HCT116 (cell line): Measurements from ENCODE around the gene EPHA3.

Source experiments
- CEBPB ChIP-seq: IDR thresholded peaks from 2 replicates; pipeline ENCODE4 v1.6.1; 2012; ENCODE audit warnings: low read depth
- EZH2 ChIP-seq: fragments of 200-600 bp; sonication (generic); IDR thresholded peaks from 2 replicates; pipeline ENCODE4 v1.6.1; 2017; ENCODE audit warnings: antibody characterized with exemption, mixed run types
- EZH2phosphoT487 ChIP-seq: fragments of 200-600 bp; IDR thresholded peaks from 2 replicates; pipeline ENCODE4 v1.6.1; 2018; ENCODE audit warnings: antibody characterized with exemption, borderline replicate concordance
- FOSL1 ChIP-seq: IDR thresholded peaks from 2 replicates; pipeline ENCODE4 v1.6.1; 2012; ENCODE audit warnings: low read depth
- POLR2A ChIP-seq: IDR thresholded peaks from 2 replicates; pipeline ENCODE4 v1.7.0; 2011; ENCODE audit warnings: borderline replicate concordance; ENCODE audit not compliant: insufficient read depth, insufficient read length; ENCODE audit errors: extremely low read depth
- POLR2AphosphoS5 ChIP-seq: IDR thresholded peaks from 2 replicates; pipeline ENCODE4 v1.6.1; 2011; ENCODE audit warnings: mild to moderate bottlenecking, low read depth, low read length, moderate library complexity
- SIN3A ChIP-seq: IDR thresholded peaks from 2 replicates; pipeline ENCODE4 v1.6.1; 2012; ENCODE audit warnings: low read depth
- SP1 ChIP-seq: IDR thresholded peaks from 2 replicates; pipeline ENCODE4 v1.6.1; 2012; ENCODE audit warnings: low read depth
- YY1 ChIP-seq: IDR thresholded peaks from 2 replicates; pipeline ENCODE4 v1.6.1; 2011; ENCODE audit warnings: low read length, low read depth, moderate library complexity, mild to moderate bottlenecking; ENCODE audit not compliant: insufficient replicate concordance; ENCODE audit errors: extremely low read depth
- ZNF274 ChIP-seq: fragments of 200-500 bp; sonication (Bioruptor generic); IDR thresholded peaks from 2 replicates; pipeline ENCODE4 v1.6.1; 2014; ENCODE audit warnings: mild to moderate bottlenecking, low read depth, low read length, inconsistent platforms
- TF ChIP-seq, protein P1 (sequence below), 3 experiments: fragments of 200-600 bp in 1 of 3; sonication (generic) in 1 of 3; IDR thresholded peaks in 2 of 3; conservative IDR thresholded peaks in 1 of 3; 2 replicates each; pipeline ENCODE4 v1.5.1; 2012 to 2017; ENCODE audit warnings: low read depth in 2 of 3, low read length in 2 of 3, antibody characterized with exemption in 1 of 3, borderline replicate concordance in 1 of 3, control low read depth in 1 of 3, mild to moderate bottlenecking in 1 of 3, mixed read lengths in 1 of 3, mixed run types in 1 of 3, moderate library complexity in 1 of 3; ENCODE audit not compliant: insufficient read depth in 1 of 3
- TF ChIP-seq, protein P2 (sequence below): IDR thresholded peaks from 2 replicates; pipeline ENCODE4 v1.6.1; 2012; ENCODE audit warnings: low read depth

DNA sequence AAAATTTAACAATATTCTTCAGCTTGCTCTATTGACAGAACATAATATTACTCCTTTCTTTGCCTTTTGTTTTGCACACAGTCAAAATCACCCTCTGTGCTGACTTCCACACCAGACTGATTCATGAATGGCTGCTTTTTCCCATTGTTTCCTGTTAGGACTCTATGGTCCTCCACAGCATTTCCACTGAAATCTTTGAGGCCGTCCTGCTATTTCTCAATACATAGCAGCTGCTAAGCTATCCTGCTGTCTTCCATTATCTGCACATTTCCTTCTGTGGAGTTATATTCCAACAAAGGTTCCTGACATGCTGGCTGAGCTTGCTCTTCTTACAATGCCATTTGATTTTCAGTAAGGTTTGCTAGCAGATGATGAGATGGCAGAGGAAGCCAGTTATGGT lies 153.3 kb downstream of the EPHA3 start:
- TF ChIP-seq EZH2, result no peak
- TF ChIP-seq, protein P1, sequence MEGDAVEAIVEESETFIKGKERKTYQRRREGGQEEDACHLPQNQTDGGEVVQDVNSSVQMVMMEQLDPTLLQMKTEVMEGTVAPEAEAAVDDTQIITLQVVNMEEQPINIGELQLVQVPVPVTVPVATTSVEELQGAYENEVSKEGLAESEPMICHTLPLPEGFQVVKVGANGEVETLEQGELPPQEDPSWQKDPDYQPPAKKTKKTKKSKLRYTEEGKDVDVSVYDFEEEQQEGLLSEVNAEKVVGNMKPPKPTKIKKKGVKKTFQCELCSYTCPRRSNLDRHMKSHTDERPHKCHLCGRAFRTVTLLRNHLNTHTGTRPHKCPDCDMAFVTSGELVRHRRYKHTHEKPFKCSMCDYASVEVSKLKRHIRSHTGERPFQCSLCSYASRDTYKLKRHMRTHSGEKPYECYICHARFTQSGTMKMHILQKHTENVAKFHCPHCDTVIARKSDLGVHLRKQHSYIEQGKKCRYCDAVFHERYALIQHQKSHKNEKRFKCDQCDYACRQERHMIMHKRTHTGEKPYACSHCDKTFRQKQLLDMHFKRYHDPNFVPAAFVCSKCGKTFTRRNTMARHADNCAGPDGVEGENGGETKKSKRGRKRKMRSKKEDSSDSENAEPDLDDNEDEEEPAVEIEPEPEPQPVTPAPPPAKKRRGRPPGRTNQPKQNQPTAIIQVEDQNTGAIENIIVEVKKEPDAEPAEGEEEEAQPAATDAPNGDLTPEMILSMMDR (IDR thresholded peaks at IDR 0.05 in 2 of 3, conservative IDR thresholded peaks at IDR 0.05 in 1 of 3; ENCODE audit: borderline replicate concordance in 1 of 3, insufficient read depth in 1 of 3, low read depth in 2 of 3, low read length in 2 of 3), result no peak
- TF ChIP-seq POLR2A, result no peak
- no peak for TF ChIP-seq POLR2AphosphoS5
- TF ChIP-seq YY1, result no peak
- TF ChIP-seq ZNF274, result no peak
- TF ChIP-seq CEBPB, result no peak
- TF ChIP-seq, protein P2, sequence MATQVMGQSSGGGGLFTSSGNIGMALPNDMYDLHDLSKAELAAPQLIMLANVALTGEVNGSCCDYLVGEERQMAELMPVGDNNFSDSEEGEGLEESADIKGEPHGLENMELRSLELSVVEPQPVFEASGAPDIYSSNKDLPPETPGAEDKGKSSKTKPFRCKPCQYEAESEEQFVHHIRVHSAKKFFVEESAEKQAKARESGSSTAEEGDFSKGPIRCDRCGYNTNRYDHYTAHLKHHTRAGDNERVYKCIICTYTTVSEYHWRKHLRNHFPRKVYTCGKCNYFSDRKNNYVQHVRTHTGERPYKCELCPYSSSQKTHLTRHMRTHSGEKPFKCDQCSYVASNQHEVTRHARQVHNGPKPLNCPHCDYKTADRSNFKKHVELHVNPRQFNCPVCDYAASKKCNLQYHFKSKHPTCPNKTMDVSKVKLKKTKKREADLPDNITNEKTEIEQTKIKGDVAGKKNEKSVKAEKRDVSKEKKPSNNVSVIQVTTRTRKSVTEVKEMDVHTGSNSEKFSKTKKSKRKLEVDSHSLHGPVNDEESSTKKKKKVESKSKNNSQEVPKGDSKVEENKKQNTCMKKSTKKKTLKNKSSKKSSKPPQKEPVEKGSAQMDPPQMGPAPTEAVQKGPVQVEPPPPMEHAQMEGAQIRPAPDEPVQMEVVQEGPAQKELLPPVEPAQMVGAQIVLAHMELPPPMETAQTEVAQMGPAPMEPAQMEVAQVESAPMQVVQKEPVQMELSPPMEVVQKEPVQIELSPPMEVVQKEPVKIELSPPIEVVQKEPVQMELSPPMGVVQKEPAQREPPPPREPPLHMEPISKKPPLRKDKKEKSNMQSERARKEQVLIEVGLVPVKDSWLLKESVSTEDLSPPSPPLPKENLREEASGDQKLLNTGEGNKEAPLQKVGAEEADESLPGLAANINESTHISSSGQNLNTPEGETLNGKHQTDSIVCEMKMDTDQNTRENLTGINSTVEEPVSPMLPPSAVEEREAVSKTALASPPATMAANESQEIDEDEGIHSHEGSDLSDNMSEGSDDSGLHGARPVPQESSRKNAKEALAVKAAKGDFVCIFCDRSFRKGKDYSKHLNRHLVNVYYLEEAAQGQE, result no peak
- TF ChIP-seq SIN3A, result no peak
- TF ChIP-seq EZH2phosphoT487, result no peak
- no peak for TF ChIP-seq FOSL1
- TF ChIP-seq SP1, result no peak
